DMS114 treated with DMSO at 0.1 percent for 48 hours (cell line): ENCODE results near the gene CSTB.

Experiments
- DNase-seq: peaks from one replicate; lab custom pipeline; 2025; ENCODE audit not compliant: unreplicated experiment; lab: John Stamatoyannopoulos, UW

Gene CSTB

DNA sequence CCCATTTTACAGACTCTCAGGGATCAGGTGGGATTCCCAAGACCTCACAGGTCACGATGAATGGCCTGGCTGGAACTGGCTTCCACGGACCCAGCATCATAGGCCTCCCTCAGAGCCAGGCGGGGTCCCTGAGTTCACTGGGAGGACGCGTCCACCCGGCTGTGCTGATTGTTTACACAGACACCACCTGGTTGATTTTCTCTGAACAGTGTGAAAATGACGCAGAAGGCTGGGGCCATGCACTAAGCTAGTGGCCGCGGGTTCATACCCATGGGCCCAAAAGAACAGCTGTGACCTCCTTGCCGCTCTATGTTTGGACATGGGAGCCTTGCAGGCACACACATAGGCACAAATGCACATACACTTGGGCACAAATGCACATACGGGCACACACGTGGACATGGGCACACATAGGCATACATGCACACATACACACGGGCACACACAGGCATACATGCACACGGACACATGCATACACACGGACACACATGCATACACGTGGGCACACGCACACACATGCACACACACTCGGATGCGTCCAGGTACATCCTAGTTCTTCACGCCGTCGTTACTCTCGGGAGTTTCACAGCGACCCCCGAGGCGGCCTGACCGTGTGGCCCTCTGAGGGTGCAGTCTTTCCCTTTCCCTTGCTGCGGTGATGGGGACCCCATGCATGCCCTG, 23.2 kb downstream of the CSTB start:
- DNase-seq = no peak

DNA sequence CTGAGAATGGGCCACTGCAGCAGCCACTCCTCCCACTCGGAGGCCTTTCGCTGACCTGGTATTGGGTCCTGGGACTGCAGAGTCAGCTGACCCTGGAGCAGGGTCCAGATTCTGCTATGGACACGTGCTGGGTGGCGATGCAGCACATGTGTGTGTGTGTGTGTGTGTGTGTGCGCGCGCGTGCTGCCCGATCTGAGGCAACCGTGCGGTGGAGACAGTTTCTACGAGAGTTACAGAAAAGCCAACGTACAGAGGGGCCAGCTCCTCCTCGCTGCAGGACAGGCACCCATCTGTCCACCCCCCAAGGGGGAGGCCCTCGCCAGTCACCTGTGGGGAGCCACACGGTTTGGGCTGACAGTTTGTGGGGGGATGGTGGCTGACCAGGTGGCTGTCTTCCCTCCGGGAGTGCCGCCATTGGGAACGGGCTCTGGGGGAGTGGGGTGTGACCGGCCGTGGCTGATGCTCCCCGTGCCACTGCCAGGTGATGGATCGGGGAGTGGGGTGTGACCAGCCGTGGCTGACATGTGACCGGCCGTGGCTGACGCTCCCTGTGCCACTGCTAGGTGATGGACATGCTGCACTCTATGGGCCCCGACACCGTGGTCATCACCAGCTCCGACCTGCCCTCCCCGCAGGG, 24.0 kb downstream of the CSTB start:
- DNase-seq = no peak

DNA sequence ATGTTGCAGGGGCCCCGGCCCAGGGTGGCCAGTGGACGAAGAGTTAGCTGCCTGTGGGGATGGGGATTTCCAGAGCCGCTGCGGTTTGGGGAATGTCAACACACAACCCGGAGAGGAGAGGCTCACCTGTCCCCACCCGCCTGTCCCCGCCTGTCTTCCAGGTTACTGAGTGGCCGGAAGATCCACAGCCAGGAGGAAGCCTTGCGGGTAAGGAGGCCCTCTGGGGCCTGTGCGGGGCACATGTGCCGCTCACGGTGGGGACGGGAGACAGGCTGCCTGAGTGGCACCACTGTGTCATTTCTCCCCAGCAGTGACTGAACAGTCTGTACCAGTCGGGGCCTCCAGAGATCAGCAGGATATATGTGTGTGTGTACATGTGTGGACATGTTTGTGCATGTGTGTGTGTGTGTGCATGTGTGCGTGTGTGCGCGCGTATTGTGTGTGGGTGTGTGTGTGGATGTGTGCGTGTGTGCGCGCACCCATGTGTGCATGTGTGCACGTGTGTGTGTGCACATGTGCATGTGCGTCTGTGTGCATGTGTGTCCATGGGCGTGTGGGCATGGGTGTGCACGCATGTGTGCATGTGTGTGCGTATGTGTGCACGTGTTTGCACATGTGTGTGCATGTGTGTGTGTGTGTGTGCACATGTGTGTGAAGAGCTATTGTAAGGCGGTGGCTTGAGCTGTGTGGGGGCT, 25.6 kb downstream of the CSTB start:
- no peak for DNase-seq

DNA sequence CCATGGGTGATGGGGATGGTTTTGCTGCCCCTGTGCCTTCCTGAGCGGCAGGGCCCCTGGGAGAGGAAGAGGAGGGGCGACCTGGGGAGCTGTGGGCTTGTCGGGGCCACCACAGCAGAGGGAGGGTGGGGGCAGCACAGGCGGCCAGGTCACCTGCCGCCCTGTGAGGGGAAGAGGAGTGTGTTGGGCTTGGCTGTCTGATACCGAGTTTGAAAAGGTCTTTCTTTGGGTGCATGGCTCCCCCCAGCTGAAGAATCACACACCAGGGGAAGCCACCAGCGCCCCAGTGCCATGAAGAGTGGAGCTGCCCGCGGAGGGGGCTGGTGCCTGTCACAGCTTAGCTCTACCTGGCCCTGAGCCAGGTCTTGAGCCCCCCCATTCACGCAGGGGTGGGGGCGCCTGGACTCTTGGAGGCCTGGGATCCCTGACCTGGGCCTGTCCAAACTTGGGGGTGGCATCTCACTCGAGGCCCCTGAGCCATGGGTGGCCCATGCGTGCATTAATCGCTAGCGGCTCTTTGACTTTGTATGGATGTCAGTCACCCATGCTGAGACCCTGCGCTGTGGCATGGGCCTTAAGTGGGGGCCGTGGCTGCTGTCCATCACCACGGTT, 26.4 kb downstream of the CSTB start:
- no peak for DNase-seq

GRCh38 chr21:43748622-43749021, 27.5 kb downstream of the CSTB start:
- no peak for DNase-seq

DNA sequence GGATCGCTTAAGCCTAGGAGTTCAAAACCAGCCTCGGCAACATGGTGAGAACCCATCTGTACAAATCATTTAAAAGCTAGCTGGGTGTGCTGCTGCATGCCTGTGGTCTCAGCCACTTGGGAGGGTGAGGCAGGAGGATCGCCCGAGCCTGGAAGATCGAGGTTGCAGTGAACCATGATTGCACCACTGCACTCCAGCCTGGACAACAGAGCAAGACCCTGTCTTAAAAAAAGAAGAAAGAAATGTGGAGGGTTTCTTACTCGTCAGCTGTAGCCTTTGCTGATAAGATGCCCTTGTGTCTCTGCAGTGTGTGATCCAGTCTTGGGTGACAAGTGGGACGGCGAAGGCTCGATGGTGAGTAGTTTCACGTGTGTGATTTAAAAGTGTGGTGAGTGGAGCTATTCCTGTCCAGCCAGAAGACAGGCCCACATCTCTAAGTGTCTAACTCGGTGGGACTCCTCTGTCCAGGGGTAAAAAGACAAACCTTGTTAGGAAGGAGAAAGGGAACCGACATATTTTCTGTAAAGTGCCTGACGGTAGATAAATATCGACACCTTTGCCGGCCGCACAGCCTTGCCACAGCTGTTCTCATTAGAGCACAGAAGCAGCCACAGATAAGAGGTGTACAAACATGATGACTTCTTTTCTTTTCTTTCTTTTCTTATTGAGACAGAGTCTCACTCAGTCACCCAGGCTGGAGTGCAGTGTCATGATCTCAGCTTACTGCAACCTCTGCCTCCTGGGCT, 30.2 kb downstream of the CSTB start:
- DNase-seq = no peak

DNA sequence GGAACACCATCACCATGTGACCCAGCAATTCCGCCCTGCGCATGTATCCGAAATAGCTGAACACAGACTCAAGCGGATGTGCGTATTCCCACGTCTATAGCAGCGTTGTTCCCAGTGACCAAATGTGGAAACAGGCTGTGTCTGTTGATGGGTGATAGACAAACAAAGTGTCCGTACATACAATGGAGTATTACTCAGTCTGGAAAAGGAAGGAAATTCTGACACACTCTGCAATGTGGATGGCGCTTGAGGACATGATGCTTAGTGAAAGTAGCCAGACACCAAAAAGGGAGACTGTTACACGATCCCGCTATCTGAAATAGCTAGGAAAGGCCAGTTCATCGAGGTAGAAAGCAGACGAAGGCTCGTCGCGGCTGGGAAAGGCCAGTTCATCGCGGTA, 31.4 kb downstream of the CSTB start:
- no peak for DNase-seq

DNA sequence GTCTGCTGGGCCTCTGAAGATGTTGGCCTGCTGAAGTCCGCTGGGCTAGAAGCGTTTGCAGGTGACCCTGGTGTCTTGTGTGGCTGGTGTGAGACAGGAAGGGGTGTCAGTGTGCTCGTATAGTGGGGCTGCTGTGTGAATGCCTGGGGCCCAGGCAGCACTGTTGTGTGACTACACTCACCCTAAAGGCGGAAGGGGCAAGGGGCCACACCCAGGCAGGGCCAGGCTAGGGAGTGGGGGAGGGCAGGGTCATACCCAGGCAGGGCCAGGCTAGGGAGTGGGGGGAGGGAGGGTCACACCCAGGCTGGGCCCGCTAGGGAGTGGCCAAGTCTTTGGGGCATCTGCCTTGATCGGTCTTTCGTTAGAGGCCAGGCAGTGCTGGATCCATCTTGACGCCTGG, 32.2 kb downstream of the CSTB start:
- DNase-seq = no peak

GRCh38 chr21:43741423-43742096, 34.5 kb downstream of the CSTB start:
- DNase-seq = no peak

DNA sequence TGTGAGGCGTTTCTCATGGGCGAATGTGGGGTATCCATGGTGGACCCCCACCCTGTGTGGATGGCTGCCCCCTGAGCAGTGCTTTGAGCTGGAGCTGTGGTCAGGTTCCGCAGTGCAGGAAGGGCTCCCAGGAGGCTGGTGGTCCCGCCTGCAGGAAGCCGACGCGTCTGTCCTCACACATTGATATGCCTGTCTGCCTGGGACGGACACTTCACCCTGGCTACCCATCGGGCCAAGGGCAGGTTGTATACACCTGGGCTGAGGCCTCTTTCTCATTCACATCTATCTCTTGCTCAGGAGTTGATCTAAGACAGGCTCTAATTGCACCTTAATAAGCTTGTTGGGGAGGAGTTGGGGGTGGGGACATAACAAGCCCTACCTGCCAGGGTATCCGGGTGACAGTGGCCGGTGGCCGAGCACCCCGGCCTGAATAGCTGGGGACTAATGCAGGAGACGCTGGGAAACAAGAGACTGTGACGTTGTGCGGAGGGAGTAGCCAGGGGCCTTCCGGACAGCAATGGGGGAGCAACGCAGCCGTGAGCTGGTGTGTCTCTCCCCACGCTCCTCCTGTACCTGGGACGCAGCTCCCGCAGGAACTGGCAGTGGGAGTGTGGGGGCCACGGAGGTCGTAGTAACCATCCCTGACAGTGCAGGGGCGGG, 35.5 kb downstream of the CSTB start:
- no peak for DNase-seq

GRCh38 chr21:43739621-43740435, 36.3 kb downstream of the CSTB start:
- no peak for DNase-seq

- DNase-seq = no peak
These were observed 38.8 kb downstream of the CSTB start for GRCh38 chr21:43737158-43737950.

DNA sequence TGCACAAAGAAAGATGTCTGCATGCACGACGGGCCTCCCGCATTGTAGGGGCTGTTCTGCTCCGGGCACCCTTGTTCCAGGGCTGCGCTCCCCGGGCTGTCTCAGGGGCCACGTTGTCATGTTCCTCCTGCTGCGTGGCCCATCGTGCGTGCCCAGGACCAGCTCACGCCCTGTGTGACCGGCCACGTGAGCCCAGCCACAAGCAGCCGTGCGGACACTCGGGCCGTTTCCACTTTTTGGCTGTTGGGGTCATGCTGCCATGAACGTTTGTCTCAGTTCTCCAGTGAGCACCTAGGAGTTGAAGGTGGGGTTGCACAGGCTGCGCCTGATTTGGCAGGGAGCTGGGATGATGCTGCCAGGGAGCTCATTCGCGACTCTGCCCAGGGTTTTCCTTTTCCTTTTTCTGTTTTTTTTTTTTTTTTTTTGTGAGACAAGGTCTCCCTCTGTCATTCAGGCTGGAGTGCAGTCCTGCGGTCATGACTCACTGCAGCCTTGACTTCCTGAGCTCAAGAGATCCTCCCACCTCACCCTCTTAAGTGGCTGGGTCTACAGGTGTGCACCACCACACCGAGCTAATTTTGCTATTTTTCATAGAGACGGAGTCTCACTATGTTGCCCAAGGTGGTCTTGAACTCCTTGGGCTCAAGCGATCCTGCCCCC, 39.8 kb downstream of the CSTB start:
- DNase-seq = no peak

- no peak for DNase-seq
These were observed 40.6 kb downstream of the CSTB start for GRCh38 chr21:43735236-43736091.

DNA sequence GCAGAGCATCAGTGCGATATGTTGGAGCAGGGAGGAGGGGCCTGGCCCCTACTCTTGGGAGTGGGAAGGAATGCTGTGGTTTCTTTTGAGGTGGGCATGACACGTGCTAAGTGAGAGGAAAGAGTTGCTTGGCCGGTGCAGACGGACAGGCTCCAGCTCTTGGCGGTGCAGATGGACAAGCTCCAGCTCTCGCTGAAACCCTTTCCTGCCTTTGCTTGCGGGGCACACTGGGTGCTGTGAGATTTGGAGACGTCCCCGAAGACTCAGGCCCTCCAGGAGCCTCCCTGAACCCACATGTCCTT, 41.2 kb downstream of the CSTB start:
- no peak for DNase-seq

GRCh38 chr21:43734131-43734927, 41.8 kb downstream of the CSTB start:
- no peak for DNase-seq
